HCEC 1CT (cell line): ENCODE data around the gene PLCB1.
"Not testable (repeated sequence)": the region's sequence is repeated elsewhere in the genome, so short reads cannot be mapped to it uniquely, and the experiment has no call there.

ENCODE experiments used
- DNase-seq: peaks from one replicate; pipeline ENCODE4 v3.0.0-alpha.2; 2017

The PLCB1 gene

DNA sequence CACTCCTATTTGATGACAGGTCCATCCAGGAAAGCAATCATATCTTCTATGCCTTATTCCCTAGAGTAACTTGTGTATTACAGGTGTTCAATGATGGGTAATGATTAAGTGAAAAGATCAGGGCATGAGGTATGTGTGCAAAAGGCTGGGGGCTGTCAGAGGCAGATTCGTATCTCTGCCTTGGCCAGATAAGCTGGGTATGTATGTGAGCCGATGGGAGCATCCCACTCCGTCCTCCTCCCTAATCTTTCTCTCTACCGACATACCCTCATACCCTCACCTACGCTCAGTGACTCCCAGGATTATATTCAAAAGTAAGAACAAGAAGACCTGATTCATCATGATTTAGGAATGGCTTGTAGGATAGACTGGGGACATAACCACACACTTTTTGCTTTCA is 238.7 kb downstream of the PLCB1 start:
- DNase-seq, result no peak

DNA sequence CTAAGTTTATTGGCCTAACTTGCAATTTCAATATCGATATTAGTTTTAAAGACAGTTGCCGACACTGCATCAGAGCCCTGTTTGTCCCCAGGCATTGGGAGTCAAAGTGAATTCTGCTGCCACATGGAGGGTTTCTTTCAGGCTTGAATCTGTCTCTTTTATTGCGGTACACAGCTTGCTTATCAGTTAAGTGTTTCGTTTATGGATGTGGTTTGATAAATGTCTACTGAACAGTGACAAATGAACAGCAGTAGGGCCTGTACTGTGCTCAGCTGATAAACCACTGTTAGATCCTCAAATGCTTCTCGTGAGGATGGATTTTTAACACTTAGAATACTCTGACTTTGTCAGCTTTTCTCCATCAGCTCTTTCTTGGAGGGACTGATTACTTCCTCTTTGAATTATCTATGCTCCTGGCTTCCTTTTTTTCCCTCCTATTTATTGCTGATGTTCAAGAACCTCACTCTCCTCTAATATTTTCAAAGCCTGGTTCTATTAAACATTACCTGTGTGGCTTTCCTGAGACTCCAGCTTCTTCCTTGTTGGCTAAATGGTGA is 240.8 kb downstream of the PLCB1 start:
- no peak for DNase-seq

DNA sequence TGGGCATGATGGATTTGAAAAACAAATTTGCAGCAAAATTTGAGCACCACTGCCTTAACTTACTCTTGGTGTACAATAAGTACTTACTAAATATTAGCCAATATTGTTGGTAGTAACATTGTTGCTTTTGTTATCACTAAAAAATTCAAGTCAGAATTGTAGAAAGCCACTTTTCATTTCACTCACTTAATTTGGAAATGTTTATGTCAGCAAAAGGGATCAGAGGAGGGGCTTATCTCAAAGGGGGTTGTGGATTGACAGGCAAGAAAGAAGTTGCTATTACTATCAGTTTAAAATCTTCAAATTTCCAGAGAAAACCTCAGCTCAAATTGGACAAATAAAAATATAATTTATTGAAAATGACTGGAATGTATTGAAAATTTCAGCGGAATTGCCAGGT is 241.5 kb downstream of the PLCB1 start:
- DNase-seq, result no peak

DNA sequence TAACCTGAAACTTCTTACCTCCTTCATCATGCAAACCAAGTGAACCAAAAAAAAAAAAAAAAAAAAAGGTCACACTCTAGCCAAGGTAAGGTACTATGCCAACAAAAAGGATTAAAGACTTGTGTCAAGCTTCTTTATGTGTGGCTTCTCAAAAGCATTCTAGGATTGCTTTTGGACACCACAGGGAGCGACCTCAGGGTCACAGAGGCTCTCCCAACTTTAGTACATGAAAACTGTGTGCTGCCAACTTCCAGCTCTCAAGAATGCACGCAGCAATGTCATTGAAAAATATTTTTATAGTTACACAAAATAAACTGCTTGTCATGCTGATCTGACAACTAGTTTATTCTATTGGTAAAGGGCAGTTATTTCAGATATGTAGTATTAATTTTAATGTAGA is 243.8 kb downstream of the PLCB1 start:
- DNase-seq, result no peak

DNA sequence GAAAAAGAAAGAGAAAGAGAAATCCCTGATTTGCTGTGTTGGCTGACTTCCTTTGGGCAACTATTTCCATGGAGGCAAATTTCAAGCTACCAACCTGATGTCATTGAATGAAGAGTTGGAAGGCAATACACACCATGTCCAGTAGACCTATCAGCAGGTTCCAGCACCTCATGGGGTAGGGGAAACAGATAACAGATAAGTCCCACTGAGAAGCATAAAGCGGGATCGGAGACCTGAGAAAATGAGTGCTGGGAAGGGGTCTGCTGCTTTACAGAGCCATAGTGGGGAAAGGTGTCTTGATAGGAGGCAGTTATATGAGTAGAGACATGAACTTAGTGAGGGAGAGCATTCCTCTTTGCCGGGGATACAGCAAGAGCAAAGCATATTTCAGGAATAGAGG is 244.9 kb downstream of the PLCB1 start:
- DNase-seq, result no peak

DNA sequence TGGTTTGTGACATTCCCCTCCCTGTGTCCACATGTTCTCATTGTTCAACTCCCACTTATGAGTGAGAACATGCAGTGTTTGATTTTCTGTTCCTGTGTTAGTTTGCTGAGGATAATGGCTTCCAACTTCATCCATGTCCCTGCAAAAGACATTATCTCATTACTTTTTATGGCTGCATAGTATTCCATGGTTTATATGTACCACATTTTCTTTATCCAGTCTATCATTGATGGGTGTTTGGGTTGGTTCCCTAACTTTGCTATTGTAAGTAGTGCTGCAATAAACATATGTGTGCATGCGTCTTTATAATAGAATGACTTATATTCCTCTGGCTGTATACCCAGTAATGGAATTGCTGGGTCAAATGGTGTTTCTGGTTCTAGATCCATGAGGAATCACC is 247.1 kb downstream of the PLCB1 start:
- DNase-seq, result not testable (repeated sequence)

DNA sequence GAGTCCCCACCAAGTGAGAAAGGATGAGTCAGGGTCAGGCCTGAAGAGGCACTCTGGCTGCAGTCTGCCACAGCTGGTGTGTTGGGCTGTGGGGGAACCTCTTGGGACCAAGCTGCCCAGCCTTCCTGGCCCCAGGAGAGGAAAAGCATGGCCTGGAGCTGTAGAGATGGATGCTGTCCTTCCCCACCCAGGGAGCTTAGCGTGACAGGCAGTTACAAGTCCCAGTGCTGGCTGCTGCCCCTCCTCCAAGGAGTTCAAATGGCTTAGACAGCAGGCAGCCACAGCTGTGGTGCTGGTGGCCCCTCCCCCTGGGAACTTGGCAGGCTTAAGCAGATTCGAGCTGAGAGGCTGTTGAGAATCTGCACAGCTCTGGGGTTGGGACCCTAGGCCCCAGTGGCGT is 253.2 kb downstream of the PLCB1 start:
- DNase-seq, result peak; percentile 34

DNA sequence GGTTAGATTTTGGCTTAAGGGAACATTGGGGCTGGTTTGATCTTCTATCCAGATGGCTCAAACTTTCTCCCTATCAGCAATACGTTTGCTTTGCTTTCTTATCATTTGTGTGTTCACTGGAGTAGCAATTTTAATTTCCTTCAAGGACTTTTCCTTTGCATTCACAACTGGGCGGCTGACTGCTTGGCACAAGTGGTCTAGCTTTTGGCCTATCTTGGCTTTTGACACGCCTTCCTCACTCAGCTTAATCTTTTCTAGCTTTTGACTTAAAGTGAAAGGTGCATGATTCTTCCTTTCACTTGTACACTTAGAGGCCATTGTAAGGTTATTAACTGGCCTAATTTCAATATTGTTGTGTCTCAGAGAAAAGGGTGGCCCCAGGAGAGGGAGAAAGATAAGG is 254.9 kb downstream of the PLCB1 start:
- no peak for DNase-seq

DNA sequence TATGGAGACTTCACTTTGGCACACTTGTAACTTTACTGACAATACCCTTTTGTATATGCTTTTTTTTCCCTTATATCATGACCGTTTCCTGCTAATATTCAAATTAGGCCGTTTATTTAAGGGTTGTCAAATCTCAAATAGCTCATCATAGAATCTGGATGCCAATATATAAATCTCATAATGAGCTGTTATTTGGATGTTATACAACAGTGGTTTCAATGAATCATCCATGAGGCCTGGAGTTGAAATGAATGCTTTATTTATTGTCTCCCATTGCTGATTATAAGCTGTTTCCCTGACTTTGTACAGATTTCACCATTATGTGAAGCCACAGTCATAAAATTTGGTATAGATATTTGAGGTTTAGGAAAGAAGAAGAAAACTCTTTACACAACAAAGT is 256.1 kb downstream of the PLCB1 start:
- peak; percentile 75 for DNase-seq

DNA sequence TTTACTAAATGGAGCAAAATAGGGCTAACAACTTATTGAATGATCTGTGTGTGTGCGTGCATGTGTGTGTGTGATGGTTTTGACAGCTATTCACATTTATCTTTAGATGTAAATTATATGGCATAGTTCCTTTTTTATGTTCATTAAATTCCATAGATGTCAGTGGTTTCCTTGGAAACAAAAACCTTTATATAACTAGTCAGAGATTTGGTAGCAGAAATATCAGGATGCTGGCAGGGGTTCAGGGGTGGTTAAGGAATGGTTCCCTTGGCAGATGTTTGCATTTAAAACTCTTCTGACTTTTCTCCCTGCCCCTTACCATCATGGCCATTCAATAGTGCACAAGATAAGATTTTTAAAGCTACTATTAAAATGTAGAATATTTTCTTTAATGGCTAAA is 256.6 kb downstream of the PLCB1 start:
- no peak for DNase-seq

DNA sequence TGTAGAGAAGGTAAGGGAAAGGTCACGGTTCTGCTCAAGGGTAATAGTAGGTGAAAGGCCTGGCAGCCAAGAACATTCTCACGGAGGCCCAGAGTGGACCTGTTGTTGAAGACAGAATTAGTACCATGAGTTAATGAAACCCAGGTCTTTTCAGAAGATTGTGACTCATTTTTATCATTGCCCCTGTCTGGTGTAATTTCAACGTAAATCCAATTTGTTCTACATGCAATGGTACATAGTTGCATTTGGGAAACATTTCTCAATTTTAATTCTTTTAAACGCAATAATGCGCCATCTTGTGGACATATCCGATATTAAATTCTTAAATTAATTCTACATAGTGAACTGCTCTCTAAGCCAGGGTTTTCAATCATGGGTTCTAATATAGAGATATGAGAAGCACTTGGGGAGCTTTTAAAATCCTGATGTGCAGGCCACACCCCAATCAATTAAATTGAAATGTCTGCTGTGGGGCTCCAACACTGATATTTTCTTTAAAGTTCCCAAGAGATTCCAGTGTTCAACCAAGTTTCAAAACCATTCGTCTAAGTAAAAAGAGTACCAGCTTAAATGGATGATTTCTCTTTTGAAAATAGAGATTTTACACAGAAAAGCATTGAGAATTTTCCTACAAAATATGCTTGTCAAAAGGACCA is 257.4 kb downstream of the PLCB1 start:
- peak; percentile 57 for DNase-seq

DNA sequence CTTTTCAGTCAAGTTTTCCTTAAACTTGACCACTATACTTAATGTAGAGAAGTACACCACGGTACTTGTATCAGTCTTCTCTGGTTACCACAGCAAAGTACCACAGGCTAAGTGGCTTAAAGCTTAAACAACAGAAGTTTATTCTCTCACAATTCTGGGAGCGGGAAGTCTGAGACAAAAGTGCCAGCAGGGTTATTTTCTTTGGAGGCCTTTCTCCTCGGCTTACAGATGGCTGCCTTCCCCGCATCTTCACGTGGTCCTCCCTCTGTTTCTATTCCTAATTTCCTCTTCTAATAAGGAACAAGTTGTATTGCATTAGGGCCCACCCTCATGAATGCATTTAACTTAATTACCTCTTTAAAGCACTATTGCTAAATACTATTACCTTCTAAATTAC is 258.0 kb downstream of the PLCB1 start:
- no peak for DNase-seq

DNA sequence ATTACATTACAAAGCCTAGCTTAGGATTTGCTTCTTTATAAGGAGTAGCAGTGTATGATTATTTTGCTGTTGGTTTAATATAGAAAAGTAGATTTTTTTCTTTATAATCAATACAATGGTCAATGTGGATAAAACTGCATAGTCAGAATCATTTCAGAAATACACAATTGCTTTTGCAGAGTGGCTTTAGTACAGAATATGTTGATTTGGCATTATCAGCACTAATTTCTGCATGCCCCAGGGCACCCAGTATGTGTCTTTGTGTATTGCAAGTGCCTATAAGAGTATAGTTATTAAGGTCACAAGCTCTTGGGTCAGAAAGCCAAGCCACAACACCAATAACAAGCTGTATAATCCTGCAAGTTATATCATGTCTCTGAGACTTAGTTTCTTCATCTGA is 258.4 kb downstream of the PLCB1 start:
- DNase-seq, result no peak

DNA sequence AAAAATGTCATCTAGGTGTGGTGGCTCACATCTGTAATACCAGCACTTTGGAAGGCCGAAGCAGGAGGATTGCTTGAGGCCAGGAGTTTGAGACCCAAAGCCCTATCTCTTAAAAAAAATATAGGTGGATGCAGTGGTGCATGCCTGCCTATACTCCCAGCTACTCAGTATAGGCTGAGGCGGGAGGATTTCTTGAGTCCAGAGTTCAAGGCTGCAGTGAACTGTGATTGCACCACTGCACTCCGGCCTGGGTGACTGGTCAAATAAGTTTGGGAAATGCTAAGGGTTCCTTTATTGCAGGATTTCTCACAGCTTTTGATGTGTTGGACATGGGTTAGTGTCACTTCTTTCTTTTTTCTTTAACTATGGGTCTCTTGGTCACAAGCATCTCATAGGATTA is 261.3 kb downstream of the PLCB1 start:
- no peak for DNase-seq

DNA sequence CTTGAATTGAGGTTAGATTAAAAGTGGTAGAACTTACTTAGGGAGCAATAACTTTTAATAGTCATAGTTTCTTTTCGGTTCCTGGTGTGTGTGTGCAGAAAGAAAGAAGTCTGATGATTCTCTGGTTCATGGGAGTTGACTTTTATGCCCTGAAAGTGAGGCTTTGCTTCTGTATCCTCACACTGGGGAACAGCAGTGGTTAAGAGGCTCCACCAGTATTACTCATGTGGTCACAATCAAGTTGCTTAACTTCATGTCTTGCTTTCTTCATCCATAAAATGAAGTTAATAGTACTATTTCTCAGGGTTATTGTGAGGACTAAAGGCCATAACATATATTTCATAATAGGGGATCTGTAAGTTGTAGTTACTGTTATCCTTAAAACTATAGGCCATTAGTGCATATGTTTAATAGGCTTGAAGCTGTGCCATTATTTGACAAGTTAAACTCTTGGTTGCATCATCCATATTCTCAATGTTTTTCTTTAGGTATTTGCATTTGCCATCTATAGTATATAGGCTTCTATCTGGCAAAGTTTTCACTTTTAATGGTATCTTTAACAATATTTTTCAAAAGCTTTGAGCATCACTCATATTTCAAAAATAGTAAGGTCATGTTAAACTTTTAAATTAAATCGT is 262.4 kb downstream of the PLCB1 start:
- peak; percentile 50 for DNase-seq

DNA sequence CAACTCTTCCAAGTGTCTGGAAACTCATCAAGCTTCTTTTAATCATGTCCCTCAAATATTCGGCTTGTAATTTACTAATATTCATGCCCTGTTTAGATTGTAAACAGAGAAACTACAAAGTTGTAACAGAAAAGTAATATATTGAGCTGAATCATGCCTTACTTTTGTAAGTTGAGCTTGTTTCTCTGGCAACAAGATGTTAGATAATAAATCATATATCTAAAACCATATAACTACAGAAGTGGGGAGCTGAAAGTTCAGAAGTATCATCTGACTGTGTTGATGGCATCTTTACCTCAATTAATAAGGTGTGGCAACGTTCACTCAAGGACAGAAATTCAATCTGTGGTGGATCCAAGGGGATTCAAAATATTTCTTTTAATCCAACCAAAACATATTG is 263.9 kb downstream of the PLCB1 start:
- DNase-seq, result no peak

DNA sequence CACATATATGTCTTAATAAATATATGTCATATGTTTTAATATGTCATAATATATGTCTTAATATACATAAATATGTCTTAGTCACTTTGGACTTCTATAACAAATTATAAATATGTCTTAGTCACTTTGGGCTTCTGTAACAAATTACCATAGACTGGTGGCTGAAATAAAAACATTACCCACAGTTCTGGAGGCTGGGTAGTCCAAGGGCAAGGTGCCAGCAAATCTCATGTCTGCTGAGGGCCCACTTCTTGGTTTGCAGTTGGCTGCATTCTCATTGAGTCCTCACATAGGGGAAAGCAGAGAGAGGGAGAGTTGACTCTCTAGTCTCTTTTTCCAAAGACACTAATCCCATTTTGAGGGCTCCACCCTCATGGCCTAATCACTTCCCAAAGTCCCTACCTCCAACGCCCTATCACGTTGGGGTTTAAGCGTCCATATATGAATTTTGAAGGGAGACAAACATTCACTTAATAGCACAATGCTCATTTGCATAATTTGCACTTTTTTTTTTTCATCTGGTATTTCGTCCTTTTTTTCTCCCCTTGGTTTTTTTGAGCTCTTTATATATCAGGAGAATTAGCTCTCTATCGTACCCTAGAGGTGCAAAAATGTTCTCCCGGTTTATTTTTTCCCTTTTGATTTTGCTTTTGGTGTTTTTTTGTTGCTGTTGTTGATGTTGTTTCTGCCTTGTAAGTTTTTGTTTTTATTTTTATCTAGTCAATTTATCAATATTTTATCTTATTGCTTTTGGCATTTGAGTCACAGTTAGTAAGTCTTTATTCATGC is 266.4 kb downstream of the PLCB1 start:
- DNase-seq, result no peak

DNA sequence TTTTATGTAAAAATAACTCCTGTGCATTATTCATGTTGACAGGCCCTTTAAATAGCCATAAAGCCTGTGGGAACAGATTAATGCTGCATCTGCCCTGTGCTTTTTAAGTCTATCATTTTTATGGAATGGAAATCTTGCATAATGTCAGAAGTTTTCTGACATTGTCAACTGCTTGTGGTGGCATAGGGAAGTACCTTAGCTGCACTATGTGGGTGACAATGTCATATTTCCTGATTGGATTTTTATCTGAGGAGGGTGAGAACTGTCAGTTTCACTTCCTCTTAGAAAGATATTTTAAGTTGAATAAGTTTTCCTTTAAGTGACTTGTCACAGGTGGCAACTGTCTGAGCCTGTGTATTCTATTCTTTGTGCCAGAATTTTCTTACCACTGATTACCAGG is 267.9 kb downstream of the PLCB1 start:
- DNase-seq, result no peak

DNA sequence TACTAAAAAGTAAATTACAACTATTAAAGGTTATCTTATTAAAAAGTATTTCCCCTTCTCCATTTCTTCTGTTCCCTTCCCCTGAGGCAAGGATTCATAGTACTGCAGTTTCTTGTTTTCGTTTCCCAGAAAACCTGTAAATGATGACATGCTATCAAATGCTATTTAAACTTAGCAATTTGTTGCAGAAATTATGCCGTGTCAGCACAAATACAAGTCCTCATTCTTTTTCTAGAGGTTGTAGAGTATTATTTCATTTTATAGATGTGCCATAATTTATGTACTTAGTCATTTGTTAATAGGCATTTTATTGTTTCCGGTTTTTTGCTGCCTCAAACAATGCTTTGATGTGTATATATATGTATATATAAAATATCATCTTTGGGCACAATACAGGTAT is 268.4 kb downstream of the PLCB1 start:
- DNase-seq, result no peak

DNA sequence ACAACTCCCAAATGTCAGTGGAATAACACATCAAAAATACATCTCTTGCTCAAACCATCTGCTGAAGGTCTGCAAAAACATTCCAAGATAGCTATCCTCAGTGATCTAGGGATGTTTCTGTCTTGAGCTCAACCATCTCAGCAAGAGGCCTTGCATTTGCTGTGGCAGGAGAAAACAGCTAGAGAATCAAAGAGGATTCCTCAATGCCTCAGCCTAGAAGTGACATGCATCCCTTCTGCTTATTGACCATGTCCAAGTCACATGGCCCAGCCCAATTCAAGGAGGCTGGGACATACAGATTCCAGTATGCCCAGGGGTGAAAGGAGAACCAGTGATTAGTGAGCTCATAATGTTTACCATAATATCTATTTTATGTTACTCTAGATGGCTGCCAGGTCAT is 269.5 kb downstream of the PLCB1 start:
- peak; percentile 41 for DNase-seq

DNA sequence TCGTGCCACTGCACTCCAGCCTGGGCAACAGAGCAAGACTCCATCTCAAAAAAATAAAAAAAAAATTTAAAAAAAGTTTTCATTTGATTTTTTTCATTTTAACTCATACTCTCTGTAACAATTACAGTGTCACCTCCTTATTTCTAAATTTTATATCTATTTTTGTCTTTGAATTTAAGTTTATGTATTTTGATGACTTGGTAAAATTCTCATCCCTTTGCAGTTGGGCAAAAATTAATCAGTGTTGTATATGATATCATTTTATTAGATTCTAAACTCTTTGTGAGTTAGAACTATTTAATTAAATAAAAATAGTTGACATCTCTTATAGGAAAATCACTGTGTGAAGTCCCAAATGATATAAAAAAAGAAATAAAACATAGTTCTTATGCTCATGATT is 270.7 kb downstream of the PLCB1 start:
- DNase-seq, result no peak

DNA sequence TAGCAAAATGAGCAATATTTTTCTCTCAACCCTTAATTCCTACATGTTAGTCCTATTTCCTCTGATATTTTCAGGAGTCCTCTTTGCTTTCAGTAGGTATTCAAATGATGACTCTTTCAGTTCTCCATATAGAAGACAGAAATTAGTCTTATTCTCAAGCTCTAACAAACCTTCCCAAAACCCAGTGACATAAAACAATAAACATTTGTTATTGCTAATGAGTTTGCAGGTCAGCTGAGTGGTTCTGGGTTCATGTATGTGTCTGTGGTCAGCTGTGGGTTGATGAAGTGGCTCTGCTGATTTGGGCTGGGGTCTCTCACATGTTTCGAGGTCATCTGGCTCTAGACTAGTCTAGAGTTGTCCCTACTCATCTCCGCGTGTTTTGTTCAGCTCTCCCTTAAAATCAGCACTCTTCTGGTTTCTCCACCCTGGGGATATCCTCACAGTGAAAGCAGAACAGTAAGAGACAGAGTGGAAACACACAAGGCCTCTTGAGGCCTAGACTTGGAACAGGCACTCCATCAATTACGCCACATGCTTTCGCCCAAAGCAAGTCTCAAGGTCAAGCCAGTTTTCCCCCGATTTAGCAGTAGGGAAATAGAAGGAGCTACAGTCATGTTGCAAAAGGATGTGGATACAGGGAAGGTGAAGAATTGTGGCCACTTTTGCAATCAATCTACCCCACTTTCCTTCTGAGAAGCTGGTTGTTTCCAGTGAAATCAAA is 273.0 kb downstream of the PLCB1 start:
- no peak for DNase-seq

DNA sequence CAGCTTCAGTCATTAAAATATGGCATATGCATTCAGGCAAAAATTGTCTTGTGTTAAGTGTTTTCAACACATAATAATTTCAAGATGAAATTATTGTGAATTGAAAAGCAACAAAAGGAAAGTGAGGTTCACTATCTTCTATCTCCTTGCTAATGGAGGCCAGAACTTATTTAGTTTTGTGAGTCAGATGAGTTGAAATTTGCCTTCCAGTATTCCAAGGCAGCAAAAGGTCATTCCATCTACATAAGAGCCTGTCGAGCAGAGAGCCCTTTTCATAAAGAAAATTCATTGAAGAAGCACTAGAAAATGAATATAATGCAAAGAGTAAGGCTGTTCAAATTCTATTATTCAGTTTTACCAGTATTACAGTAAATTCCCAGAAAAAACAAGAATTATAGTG is 274.3 kb downstream of the PLCB1 start:
- no peak for DNase-seq
